Activated CD4-positive, CD25-positive, alpha-beta regulatory T cell treated with anti-CD3 and anti-CD28 coated beads, Interleukin-2, amount 50 U/mL, for 72 hours (primary cell): ENCODE measurements around the gene SEC16A.

Source experiments
- DNase-seq: peaks from one replicate; pipeline ENCODE4 v3.0.0; 2021

The SEC16A gene

GRCh38 chr9:136499935-136500910, 17.4 kb upstream of the SEC16A start:
- no peak for DNase-seq

GRCh38 chr9:136499071-136499934, 16.5 kb upstream of the SEC16A start:
- DNase-seq: no peak

GRCh38 chr9:136497916-136498695, 15.3 kb upstream of the SEC16A start:
- DNase-seq: no peak

GRCh38 chr9:136496801-136497620, 14.2 kb upstream of the SEC16A start:
- DNase-seq: no peak

GRCh38 chr9:136496181-136496580, 13.3 kb upstream of the SEC16A start:
- DNase-seq: no peak

GRCh38 chr9:136495238-136495800, 12.5 kb upstream of the SEC16A start:
- DNase-seq: no peak

GRCh38 chr9:136494531-136495215, 11.8 kb upstream of the SEC16A start:
- no peak for DNase-seq

GRCh38 chr9:136494012-136494411, 11.2 kb upstream of the SEC16A start:
- no peak for DNase-seq

GRCh38 chr9:136493567-136493971, 10.7 kb upstream of the SEC16A start:
- no peak for DNase-seq

GRCh38 chr9:136492978-136493522, 10.2 kb upstream of the SEC16A start:
- no peak for DNase-seq

- DNase-seq: no peak
These were observed 6.9 kb upstream of the SEC16A start for GRCh38 chr9:136489731-136490130.

GRCh38 chr9:136488247-136489214, 5.7 kb upstream of the SEC16A start:
- peak; percentile 88 for DNase-seq

- no peak for DNase-seq
These were observed 4.8 kb upstream of the SEC16A start for GRCh38 chr9:136487672-136488071.

- DNase-seq: no peak
These were observed 4.2 kb upstream of the SEC16A start for GRCh38 chr9:136486823-136487620.

GRCh38 chr9:136486131-136486530, 3.3 kb upstream of the SEC16A start:
- DNase-seq: no peak

- DNase-seq: peak; percentile 85
These were observed 2.5 kb upstream of the SEC16A start for GRCh38 chr9:136485049-136486045.
